HepG2 (cell line): Measurements from ENCODE around the gene FAM89B. TPM values are rescaled to one million over a fixed set of nuclear protein-coding genes. Genes with fewer than 3 reads are reported as not detected.

Experiments used
- BRD4 ChIP-seq: sonication (generic); formaldehyde crosslinking; IDR thresholded peaks from 2 replicates; pipeline ENCODE4 v1.4.0; 2020; ENCODE audit warnings: missing genetic modification reagents
- CEBPB ChIP-seq: IDR thresholded peaks from 2 replicates; pipeline ENCODE4 v1.6.1; 2011; ENCODE audit warnings: low read depth, low read length, improper control_type of control experiment, borderline replicate concordance
- ERF ChIP-seq: IDR thresholded peaks from 2 replicates; pipeline ENCODE4 v1.6.1; 2018; ENCODE audit warnings: missing biosample characterization, missing genetic modification reagents
- GABPA ChIP-seq, 2 experiments: IDR thresholded peaks; 2 replicates each; pipeline ENCODE4 v1.6.1; 2011 to 2016; ENCODE audit warnings: low read depth in 2 of 2, low read length in 1 of 2, missing biosample characterization in 1 of 2, missing genetic modification characterization in 1 of 2
- GABPB1 ChIP-seq: IDR thresholded peaks from 2 replicates; pipeline ENCODE4 v1.6.1; 2016; ENCODE audit warnings: mild to moderate bottlenecking, missing genetic modification reagents, moderate library complexity, missing compliant biosample characterization
- HMG20B ChIP-seq: conservative IDR thresholded peaks from 2 replicates; pipeline ENCODE4 v1.6.1; 2016; ENCODE audit warnings: missing genetic modification reagents, missing compliant biosample characterization
- ISX ChIP-seq: sonication (generic); formaldehyde crosslinking; conservative IDR thresholded peaks from 2 replicates; pipeline ENCODE4 v1.5.0; 2020; ENCODE audit warnings: missing genetic modification reagents
- KLF15 ChIP-seq: sonication (generic); formaldehyde crosslinking; IDR thresholded peaks from 2 replicates; pipeline ENCODE4 v1.8.1; 2023; ENCODE audit warnings: borderline replicate concordance, mild to moderate bottlenecking, inconsistent platforms, missing genetic modification reagents, mixed read lengths
- KLF6 ChIP-seq: IDR thresholded peaks from 2 replicates; pipeline ENCODE4 v1.8.0; 2016; ENCODE audit warnings: missing biosample characterization, missing genetic modification reagents
- MAZ ChIP-seq, 2 experiments: sonication (generic) in 1 of 2; formaldehyde crosslinking in 1 of 2; IDR thresholded peaks; 2 replicates each; pipeline versions ENCODE4 v1.5.0 to v1.6.1; 2012 to 2020; ENCODE audit warnings: low read depth in 2 of 2, mild to moderate bottlenecking in 2 of 2, borderline replicate concordance in 1 of 2, improper control_type of control experiment in 1 of 2, low read length in 1 of 2, missing genetic modification reagents in 1 of 2, moderate library complexity in 1 of 2
- NFRKB ChIP-seq: fragments of 450-650 bp; IDR thresholded peaks from 2 replicates; pipeline ENCODE4 v1.6.1; 2017
- POLR2AphosphoS2 ChIP-seq: IDR thresholded peaks from 2 replicates; pipeline ENCODE4 v1.6.1; 2011; ENCODE audit warnings: low read depth, low read length, improper control_type of control experiment
- REPIN1 ChIP-seq: sonication (generic); formaldehyde crosslinking; IDR thresholded peaks from 2 replicates; pipeline ENCODE4 v1.8.0; 2022; ENCODE audit warnings: missing genetic modification reagents, low read depth, mild to moderate bottlenecking, borderline replicate concordance
- REXO4 ChIP-seq: sonication (generic); formaldehyde crosslinking; IDR thresholded peaks from 2 replicates; pipeline ENCODE4 v1.8.0; 2022; ENCODE audit warnings: missing genetic modification reagents, mild to moderate bottlenecking, borderline replicate concordance
- SMAD9 ChIP-seq: sonication (generic); formaldehyde crosslinking; IDR thresholded peaks from 2 replicates; pipeline ENCODE4 v1.5.1; 2020; ENCODE audit warnings: mild to moderate bottlenecking, missing genetic modification reagents
- ZFP1 ChIP-seq: IDR thresholded peaks from 2 replicates; pipeline ENCODE4 v1.6.1; 2016
- ZNF34 ChIP-seq: sonication (generic); formaldehyde crosslinking; IDR thresholded peaks from 2 replicates; pipeline ENCODE4 v1.4.0; 2020; ENCODE audit warnings: mild to moderate bottlenecking, missing genetic modification reagents, borderline replicate concordance
- ZNF432 ChIP-seq: sonication (generic); formaldehyde crosslinking; IDR thresholded peaks from 2 replicates; pipeline ENCODE4 v1.5.0; 2020; ENCODE audit warnings: missing genetic modification reagents, mild to moderate bottlenecking, borderline replicate concordance
- ZNF543 ChIP-seq: sonication (generic); formaldehyde crosslinking; IDR thresholded peaks from 2 replicates; pipeline ENCODE4 v1.4.0; 2020; ENCODE audit warnings: mild to moderate bottlenecking, missing genetic modification reagents
- ZNF550 ChIP-seq: sonication (generic); formaldehyde crosslinking; IDR thresholded peaks from 2 replicates; pipeline ENCODE4 v1.4.0; 2020; ENCODE audit warnings: mild to moderate bottlenecking, missing genetic modification reagents, borderline replicate concordance
- ZNF597 ChIP-seq: sonication (generic); formaldehyde crosslinking; IDR thresholded peaks from 2 replicates; pipeline ENCODE4 v1.5.0; 2020; ENCODE audit warnings: missing genetic modification reagents
- polyA plus RNA-seq, 8 experiments: library from polyadenylated mRNA; depleted of rRNA in 3 of 8; stranded (reverse) in 7 of 8; unstranded in 1 of 8; fragments of >200 nt; fragmentation: Illumina TruSeq in 4 of 8; extraction: Trizol in 4 of 8; gene quantifications; 2 replicates each; pipeline versions ENCODE4 v1.2.1 to v1.2.3, GENCODE V29; 2011 to 2016; ENCODE audit warnings: low read depth in 4 of 8, missing spikeins in 1 of 8, mixed read lengths in 1 of 8; ENCODE audit not compliant: insufficient read depth in 1 of 8
- total RNA-seq, 5 experiments: library from RNA; depleted of rRNA; stranded (reverse); fragments of >200 nt; fragmentation: Illumina TruSeq; extraction: Trizol; gene quantifications; 2 replicates each; pipeline ENCODE4 v1.2.3, GENCODE V29; 2016; ENCODE audit warnings: low read depth in 1 of 5
- TF ChIP-seq, protein P1 (sequence below): IDR thresholded peaks from 2 replicates; pipeline ENCODE4 v1.6.1; 2012; ENCODE audit warnings: low read depth, low read length, improper control_type of control experiment
- TF ChIP-seq, protein P2 (sequence below): sonication (generic); formaldehyde crosslinking; IDR thresholded peaks from 2 replicates; pipeline ENCODE4 v1.4.0; 2020; ENCODE audit warnings: mild to moderate bottlenecking, missing genetic modification reagents
- TF ChIP-seq, protein P3 (sequence below): sonication (generic); formaldehyde crosslinking; IDR thresholded peaks from 2 replicates; pipeline ENCODE4 v1.4.0; 2020; ENCODE audit warnings: mild to moderate bottlenecking, low read depth, missing genetic modification reagents

FAM89B gene
- total and polyA plus RNA-seq, 2 of the 13 experiments (the other 11 are each of a cell fraction or from before 2014, with no cell fraction given) = 5.7 to 8.0 TPM

GRCh38 chr11:65615229-65615949 lies 43.1 kb downstream of the FAM89B start, which contains the start of gene PCNX3 (continued):
- no peak for TF ChIP-seq MAZ (IDR thresholded peaks at IDR 0.05; ENCODE audit: borderline replicate concordance, low read depth, low read length)
- peak; percentile 65 for TF ChIP-seq MAZ (CRISPR knock-in tag; IDR thresholded peaks at IDR 0.05; ENCODE audit: low read depth)
- no peak for TF ChIP-seq ISX (CRISPR knock-in tag)
- TF ChIP-seq GABPA (IDR thresholded peaks at IDR 0.05; ENCODE audit: low read depth, low read length) = no peak
- peak; percentile 96 for TF ChIP-seq GABPA (CRISPR knock-in tag; IDR thresholded peaks at IDR 0.05; ENCODE audit: low read depth)
- TF ChIP-seq SMAD9 (CRISPR knock-in tag) = no peak
- TF ChIP-seq, protein P1, sequence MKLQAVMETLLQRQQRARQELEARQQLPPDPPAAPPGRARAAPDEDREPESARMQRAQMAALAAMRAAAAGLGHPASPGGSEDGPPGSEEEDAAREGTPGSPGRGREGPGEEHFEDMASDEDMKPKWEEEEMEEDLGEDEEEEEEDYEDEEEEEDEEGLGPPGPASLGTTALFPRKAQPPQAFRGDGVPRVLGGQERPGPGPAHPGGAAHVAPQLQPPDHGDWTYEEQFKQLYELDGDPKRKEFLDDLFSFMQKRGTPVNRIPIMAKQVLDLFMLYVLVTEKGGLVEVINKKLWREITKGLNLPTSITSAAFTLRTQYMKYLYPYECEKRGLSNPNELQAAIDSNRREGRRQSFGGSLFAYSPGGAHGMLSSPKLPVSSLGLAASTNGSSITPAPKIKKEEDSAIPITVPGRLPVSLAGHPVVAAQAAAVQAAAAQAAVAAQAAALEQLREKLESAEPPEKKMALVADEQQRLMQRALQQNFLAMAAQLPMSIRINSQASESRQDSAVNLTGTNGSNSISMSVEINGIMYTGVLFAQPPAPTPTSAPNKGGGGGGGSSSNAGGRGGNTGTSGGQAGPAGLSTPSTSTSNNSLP = no peak
- TF ChIP-seq ZNF550 (CRISPR knock-in tag) = no peak
- TF ChIP-seq GABPB1 (CRISPR knock-in tag) = peak; percentile 95
- no peak for TF ChIP-seq KLF6 (CRISPR knock-in tag)
- no peak for TF ChIP-seq HMG20B (CRISPR knock-in tag)
- TF ChIP-seq KLF15 (CRISPR knock-in tag) = no peak
- TF ChIP-seq, protein P2, sequence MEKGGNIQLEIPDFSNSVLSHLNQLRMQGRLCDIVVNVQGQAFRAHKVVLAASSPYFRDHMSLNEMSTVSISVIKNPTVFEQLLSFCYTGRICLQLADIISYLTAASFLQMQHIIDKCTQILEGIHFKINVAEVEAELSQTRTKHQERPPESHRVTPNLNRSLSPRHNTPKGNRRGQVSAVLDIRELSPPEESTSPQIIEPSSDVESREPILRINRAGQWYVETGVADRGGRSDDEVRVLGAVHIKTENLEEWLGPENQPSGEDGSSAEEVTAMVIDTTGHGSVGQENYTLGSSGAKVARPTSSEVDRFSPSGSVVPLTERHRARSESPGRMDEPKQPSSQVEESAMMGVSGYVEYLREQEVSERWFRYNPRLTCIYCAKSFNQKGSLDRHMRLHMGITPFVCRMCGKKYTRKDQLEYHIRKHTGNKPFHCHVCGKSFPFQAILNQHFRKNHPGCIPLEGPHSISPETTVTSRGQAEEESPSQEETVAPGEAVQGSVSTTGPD (CRISPR knock-in tag) = no peak
- TF ChIP-seq POLR2AphosphoS2 = peak; percentile 93
- TF ChIP-seq REPIN1 (CRISPR knock-in tag) = peak; percentile 53; the same call in 1 of the 2 replicates
- peak; percentile 34; the same call in 1 of the 2 replicates for TF ChIP-seq ERF (CRISPR knock-in tag)
- no peak for TF ChIP-seq ZFP1 (CRISPR knock-in tag)
- TF ChIP-seq ZNF597 (CRISPR knock-in tag) = no peak
- no peak for TF ChIP-seq CEBPB
- TF ChIP-seq NFRKB = no peak
- TF ChIP-seq, protein P3, sequence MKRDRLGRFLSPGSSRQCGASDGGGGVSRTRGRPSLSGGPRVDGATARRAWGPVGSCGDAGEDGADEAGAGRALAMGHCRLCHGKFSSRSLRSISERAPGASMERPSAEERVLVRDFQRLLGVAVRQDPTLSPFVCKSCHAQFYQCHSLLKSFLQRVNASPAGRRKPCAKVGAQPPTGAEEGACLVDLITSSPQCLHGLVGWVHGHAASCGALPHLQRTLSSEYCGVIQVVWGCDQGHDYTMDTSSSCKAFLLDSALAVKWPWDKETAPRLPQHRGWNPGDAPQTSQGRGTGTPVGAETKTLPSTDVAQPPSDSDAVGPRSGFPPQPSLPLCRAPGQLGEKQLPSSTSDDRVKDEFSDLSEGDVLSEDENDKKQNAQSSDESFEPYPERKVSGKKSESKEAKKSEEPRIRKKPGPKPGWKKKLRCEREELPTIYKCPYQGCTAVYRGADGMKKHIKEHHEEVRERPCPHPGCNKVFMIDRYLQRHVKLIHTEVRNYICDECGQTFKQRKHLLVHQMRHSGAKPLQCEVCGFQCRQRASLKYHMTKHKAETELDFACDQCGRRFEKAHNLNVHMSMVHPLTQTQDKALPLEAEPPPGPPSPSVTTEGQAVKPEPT (CRISPR knock-in tag) = no peak
- no peak for TF ChIP-seq BRD4 (CRISPR knock-in tag)
- TF ChIP-seq REXO4 (CRISPR knock-in tag) = no peak
- TF ChIP-seq ZNF432 (CRISPR knock-in tag) = no peak
- TF ChIP-seq ZNF543 (CRISPR knock-in tag) = 0 out of 2 replicates have a peak, but pooled peaks have one; percentile 38
- TF ChIP-seq ZNF34 (CRISPR knock-in tag) = no peak
